T-helper 22 cell (primary cell): ENCODE data around the gene TNNT1.
A peak's percentile ranks its signal among the peaks of the same experiment; 100 is the strongest.

Experiments used
- DNase-seq: peaks from one replicate; pipeline ENCODE4 v3.0.0-alpha.2; 2020; ENCODE audit warnings: low read depth

TNNT1 gene

DNA sequence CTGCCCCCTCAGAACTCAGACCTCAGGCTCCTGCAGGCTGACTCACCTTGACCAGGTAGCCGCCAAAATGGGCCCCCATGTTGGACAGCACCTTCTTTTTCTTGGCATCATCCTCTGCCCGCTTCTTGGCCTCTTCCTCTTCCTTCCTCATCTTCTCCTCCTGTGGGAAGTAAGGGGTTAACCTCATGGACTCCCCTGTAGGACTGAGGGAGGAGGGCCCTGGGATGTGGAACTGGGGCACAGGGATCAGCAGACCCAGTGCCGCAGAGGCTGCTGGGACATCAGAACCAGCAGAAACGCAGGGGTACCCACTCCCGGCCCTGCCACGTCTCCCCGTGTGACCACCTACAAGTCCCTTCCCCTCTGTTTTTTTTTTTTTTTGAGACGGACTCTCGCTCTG lies 11.1 kb downstream of the TNNT1 start:
- DNase-seq: no peak

DNA sequence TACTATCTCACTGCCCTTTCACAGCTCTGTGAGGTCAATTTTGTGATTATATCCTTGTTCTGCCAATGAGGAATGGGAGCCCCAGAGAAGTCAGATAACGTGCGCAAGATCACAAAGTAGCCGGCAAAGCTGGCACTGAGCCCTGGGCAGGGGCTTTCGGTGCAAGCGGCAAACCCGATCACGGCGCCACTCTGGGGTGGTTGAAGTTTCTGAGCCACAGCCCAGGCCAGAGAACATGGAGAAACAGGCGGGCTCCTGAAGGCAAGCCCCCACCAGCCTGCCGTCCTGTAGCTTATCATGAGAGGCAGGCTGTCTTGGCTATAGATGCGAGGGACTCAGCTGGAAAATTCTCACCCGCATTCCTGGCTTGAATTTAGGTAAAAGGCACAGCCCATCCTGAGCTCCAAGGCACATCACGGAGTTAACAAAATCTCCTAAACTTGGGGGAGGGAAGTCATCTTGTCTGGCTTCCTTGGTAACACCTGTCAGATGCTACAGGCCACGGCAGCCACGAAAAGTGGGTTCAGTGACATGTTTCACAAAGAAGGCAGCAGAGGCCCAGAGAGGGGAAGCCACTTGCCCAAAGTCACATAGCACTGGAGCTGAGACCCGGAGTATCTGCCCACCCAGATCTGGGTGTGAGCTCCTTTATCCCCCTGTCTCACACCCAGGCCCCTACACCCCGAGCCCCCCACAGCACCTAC lies 12.5 kb downstream of the TNNT1 start:
- no peak for DNase-seq

DNA sequence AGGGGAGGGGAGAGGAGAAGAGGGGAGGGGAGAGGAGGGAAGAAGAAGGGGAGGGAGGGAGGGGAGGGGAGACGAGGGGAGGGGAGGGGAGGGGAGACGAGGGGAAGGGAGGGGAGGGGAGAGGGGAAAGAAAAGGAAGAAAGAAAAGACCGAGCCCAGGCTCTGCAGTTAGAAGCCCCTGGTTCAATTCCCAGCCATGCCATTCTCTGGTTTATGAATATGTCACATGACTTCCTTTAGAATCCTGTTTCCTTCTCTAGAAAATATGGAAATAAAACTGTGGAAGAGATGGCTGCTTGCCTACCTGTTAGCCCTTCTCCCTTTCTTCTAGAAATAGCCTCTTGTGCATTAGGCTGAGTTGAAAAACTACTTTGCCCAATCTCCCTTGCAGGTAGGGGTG lies 14.3 kb downstream of the TNNT1 start:
- no peak for DNase-seq

DNA sequence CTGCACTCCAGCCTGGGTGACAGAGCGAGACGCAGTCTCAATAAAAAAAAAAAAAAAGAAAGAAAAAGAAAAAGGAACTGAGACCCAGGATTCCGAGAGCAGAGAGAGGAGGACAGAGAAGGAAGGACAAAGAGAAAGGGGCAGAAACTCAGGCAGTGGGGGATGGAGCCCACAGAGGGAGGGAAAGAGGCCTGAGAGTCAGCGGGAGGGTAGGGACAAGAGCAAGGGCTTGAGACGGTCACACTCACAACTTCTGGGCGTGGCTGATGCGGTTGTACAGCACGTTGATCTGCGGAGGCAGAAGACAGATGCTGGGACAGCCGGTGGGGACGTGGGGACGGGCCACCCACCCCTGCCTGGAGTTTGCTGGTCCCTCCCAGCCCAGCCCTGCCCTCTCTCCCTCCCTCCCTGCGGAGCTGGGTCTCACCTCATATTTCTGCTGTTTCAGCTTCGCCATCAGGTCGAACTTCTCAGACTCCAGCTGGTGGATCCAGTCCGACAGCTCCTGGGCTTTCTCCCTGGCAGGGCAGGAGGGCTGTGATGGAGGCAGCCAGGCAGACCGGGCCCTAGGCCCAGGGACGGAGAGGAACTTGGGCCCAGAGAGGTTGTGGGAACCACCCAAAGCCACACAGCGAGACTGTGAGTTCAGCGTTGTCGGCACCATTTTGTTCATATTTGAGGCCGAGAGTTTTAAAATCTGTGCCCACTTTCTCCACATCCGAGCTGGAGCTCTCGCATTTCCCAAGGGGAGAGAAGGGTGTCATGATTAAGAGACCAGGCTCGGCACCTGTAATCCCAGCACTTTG lies 15.2 kb downstream of the TNNT1 start:
- DNase-seq: no peak

DNA sequence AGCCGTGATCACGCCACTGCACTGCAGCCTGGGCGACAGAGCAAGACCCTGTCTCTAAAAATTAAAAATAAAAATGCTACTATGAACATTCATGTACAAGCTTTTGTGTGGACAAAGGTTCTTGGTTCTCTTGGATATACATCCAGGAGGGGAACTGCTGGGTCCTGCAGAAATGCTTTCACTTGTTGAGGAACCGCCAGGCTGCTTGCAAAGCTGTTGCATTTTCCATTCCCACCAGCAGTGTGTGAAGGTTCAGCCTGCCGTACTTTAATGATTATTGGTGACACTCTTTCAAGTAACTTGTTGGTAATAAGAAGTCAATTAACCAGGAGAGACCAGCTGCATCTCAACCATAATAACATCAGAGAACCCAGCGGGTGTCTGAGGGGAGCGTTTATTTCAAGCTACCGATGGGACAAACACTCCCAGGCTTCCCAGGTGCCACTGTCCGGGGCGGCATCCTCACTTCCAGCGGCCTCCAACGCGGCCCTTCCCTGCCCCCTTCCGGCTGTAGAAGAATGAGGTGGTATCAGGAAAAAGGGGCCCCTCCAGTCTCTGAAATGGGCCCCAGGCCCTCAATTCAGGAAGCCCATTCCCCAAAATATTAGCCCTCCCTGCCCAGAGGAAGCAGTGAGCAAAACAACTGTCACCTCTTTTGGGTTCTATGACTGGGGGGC lies 16.4 kb downstream of the TNNT1 start:
- DNase-seq: no peak

DNA sequence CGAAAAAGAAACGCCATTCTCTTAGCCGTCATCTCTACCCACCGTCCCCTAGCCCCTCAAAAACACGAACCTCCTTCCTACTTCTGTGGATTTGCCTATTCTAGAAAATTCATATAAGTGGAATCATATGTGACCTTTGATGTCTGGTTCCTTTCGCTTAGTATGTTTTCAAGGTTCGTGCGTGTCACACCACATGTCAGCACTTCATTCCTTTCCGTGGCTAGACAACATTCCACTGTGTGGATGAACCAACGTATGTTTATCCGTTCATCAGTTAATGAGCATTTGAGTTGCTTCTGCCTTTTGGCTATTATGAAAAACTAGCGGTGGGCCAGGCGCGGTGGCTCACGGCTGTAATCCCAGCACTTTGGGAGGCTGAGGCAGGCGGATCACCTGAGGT lies 17.6 kb downstream of the TNNT1 start:
- no peak for DNase-seq

DNA sequence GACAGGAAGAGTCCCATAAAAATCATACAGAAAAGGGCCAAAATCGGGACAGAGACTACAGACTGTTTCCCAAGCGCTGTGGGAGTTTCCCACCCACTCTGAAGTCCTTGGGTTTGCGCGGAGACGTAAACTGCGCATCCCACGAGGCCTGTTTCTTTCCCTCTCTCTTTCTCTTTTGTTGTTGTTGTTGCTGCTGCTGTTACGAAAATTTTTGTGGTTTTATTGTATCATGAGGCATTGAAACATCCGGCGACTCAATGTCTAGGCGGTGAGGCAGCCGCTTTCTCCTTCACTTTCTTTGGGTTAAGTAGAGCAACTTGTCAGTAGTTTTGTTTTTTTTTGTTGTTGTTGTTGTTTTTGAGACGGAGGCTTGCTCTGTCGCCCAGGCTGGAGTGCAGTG lies 30.0 kb downstream of the TNNT1 start:
- DNase-seq: no peak

DNA sequence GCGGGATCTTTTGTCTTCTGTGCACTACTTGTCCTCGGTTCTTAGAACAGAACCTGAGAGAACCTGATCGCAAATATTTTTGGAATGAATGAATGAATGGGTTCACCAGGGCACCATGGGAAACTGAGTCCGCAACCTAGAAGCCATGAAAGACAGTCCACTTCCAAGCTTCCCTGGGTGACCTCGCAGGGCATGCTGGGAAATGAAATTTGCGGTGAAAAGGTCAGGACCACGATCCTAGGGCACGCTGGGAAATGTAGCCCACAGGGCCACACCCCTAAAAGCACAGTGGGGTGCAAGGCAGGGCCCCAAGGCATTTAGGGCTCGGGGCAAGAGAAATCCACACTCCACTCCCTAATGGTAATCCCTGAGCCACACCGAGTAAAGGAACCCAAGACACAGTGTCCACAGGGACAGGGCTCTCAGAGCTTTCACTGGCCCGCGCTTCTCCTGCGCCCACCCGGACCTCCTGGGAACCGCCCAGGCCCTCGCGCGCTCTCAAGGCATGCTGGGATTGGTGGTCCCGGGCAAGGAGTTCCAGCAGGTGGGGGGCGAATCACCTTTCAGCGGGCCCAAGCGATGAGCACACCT lies 30.5 kb downstream of the TNNT1 start:
- no peak for DNase-seq

DNA sequence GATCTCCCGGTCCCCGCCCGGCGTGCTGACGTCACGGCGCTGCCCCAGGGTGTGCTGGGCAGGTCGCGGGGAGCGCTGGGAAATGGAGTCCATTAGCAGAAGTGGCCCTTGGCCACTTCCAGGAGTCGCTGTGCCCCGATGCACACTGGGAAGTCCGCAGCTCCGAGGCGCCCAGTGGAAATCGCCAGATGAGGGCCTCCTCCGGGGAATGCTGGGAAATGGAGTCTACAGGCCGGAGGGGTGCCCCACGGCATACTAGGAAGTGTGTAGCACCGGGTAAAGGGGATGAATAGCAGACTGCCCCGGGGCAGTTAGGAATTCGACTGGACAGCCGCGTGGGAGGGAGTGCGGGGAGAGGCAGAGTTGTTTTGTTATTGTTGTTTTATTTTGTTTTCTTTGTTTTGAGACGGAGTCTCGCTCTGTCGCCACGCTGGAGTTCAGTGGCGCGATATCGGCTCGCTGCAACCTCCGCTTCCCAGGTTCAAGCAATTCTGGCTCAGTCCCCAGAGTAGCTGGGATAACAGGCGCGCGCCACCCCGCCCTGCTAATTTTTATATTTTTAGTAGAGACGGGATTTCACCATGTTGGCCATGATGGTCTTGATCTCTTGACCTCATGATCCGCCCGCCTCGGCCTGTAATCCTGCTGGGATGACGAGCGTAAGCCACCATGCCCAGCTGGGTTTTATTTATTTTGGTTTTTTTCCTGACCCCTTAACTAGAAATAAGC lies 31.2 kb downstream of the TNNT1 start:
- peak; percentile 97 for DNase-seq

DNA sequence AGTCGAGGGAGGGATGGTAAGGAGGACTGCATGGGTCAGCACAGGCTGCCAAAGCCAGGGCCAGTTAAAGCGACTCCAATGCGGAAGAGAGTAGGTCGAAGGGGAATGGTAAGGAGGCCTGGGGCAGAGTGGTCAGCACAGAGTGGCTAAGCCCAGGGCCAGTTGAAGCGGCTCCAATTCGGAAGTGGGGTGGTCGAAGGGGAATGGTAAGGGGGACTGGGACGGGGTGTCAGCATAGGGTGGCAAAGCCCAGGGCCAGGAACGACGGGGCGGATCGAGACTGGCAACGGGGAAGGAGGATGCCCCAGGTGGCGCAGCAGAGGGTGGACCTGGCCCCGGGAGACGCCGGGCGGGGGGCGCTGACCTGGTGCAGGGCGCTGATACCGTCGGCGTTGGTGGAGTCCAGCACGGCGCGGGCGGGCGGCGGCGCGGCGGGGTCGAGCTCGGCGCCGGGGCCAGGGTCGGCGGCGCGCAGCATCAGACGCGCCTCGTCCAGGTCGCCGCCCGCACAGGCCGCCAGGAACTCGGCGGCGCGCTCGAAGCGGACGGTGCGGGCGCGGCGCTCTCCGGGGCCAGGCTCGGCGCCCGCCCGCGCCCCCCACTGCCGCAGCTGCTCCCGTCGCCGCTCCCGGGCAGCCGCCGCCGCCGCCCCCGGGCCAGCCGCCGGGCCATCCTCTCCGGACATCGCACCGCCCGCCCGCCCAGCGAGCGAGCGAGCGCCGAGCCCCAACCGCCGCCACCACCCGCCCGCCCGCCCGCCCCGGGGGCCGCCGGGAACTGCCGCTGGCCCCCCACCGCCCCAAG lies 31.9 kb downstream of the TNNT1 start, which contains the start of gene PPP1R12C:
Gene PPP1R12C (minus strand): TSS at position 779 of the 804 bp plus-strand sequence. CDS start 94 bp downstream, at position 685.
- DNase-seq: no peak

DNA sequence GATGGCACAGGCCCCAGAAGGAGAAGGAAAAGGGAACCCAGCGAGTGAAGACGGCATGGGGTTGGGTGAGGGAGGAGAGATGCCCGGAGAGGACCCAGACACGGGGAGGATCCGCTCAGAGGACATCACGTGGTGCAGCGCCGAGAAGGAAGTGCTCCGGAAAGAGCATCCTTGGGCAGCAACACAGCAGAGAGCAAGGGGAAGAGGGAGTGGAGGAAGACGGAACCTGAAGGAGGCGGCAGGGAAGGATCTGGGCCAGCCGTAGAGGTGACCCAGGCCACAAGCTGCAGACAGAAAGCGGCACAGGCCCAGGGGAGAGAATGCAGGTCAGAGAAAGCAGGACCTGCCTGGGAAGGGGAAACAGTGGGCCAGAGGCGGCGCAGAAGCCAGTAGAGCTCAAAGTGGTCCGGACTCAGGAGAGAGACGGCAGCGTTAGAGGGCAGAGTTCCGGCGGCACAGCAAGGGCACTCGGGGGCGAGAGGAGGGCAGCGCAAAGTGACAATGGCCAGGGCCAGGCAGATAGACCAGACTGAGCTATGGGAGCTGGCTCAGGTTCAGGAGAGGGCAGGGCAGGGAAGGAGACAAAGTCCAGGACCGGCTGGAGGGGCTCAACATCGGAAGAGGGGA lies 32.7 kb downstream of the TNNT1 start:
- DNase-seq: peak; percentile 39

DNA sequence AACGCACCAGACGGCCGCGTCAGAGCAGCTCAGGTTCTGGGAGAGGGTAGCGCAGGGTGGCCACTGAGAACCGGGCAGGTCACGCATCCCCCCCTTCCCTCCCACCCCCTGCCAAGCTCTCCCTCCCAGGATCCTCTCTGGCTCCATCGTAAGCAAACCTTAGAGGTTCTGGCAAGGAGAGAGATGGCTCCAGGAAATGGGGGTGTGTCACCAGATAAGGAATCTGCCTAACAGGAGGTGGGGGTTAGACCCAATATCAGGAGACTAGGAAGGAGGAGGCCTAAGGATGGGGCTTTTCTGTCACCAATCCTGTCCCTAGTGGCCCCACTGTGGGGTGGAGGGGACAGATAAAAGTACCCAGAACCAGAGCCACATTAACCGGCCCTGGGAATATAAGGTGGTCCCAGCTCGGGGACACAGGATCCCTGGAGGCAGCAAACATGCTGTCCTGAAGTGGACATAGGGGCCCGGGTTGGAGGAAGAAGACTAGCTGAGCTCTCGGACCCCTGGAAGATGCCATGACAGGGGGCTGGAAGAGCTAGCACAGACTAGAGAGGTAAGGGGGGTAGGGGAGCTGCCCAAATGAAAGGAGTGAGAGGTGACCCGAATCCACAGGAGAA lies 33.5 kb downstream of the TNNT1 start:
- DNase-seq: no peak

DNA sequence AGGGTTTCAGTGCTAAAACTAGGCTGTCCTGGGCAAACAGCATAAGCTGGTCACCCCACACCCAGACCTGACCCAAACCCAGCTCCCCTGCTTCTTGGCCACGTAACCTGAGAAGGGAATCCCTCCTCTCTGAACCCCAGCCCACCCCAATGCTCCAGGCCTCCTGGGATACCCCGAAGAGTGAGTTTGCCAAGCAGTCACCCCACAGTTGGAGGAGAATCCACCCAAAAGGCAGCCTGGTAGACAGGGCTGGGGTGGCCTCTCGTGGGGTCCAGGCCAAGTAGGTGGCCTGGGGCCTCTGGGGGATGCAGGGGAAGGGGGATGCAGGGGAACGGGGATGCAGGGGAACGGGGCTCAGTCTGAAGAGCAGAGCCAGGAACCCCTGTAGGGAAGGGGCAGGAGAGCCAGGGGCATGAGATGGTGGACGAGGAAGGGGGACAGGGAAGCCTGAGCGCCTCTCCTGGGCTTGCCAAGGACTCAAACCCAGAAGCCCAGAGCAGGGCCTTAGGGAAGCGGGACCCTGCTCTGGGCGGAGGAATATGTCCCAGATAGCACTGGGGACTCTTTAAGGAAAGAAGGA lies 34.4 kb downstream of the TNNT1 start:
- DNase-seq: no peak

DNA sequence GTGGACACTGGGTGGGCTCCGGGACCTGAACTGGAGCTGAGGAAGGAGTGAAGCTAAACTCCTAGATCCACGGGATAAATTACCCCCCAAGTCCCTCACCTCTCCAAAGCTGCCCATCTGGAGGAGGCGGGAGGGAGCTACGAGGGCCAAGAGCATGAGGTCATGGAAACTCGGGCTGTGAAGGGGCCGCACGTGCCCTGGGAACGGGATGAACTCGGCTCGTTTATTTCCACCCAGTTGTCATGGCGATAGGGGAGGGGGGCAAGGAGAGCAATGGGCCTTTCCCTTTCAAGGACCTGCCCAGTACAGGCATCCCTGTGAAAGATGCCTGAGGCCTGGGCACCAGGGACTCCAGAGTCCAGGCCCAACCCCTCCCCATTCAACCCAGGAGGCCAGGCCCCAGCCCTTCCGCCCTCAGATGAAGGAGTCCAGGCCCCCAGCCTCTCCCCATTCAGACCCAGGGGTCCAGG lies 35.4 kb downstream of the TNNT1 start:
- DNase-seq: no peak

DNA sequence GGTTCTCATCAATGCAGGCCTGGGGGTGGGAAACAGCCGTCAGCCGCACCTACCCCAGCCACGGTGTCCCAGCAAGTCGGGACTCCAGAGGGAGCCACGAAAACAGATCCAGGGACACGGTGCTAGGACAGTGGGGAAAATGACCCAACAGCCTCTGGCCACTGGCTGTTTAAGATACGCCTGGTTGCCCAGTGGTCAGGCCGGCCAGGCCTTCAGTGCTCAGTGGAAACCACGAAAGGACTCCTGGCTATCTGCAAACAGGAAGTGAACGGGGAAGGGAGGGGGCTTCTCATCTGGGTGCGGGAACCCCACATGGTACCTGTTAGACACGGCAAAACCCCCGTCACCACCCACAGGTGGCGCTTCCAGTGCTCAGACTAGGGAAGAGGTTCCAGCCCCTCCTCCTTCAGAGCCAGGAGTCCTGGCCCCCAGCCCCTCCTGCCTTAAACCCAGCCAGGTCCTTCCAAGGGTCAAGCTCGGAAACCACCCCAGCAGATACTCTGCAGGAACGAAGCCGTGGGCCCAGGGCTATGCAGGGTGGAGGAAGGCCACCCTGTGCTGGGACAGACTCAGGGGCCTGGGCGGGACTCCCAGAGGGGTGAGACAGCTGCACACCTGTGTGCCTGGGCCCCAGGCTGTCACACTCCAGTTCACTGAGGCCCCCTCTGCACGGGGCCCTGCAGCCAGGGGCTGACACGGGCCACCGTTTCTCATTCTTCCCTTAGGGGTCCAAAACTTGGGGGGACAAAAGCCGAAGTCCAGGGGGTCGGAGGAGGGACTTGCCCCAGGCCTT lies 36.0 kb downstream of the TNNT1 start:
- no peak for DNase-seq

DNA sequence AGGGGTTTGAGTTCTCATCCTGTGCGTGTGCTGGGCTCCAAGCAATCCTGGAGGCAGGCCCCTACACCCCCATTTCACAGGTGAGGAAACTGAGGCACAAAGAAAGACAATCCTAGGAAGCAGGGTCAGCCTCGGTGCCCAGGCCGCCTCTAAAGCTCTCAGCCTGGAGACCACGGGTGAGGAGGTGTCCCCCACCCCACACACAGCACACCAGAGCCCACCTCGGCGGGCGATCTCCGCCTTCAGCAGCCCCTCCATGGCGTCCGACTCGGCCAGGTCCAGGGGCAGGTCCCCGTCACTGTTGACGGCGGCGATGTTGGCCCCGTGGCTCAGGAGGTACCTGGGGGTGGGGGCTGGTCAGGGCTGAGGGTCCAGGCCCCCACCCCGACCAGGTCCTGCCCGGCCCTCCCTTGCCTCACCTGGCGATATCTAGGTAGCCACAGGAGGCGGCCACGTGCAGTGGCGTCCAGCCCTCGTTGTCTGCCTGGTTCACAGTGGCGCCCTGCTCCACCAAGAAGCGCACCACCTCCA lies 36.7 kb downstream of the TNNT1 start:
- no peak for DNase-seq

DNA sequence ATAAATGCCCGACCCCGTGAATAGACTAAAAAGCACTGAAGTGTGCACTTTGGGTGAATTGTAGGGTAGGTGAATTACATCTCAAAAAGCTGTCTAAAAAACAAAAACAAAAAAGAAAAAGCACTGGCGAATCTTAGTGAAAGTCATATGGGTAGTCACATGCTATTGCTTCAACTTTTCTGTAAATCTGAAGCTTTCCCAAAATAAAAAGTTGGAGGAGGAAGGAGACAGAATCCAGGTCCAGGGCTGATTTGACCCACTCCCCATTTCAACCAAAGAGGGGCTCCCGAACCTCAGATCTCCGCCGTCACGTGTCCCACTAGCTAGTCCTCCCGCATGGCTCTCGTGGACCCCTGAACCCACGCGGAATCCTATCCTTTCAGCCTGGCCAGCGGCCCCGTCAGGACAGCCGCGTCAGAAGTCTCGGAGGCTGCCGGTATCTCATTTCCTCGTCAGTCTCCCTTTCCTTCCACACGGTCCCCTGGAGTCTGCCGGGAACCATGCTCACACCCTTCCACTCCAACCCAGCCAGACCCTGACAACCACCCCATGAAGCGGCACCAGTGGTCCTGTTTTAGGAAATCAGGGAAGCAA lies 37.7 kb downstream of the TNNT1 start:
- DNase-seq: no peak
